SK-N-SH (cell line): ENCODE data around the gene AIMP1. TPM values are rescaled to one million over a fixed set of nuclear protein-coding genes. Genes with fewer than 3 reads are reported as not detected.

Source experiments
- CTCF ChIA-PET: fragments of 300-600, 350-600 bp; formaldehyde crosslinking; extraction: SDS; loops from one replicate; lab custom pipeline; 2021; lab: Yijun Ruan, JAX
- POLR2A ChIA-PET: fragments of 350-600 bp; sonication (Branson Sonifier 250); formaldehyde crosslinking; extraction: SDS; loops from one replicate; lab custom pipeline; 2020; ENCODE audit warnings: antibody characterized with exemption, inconsistent platforms; lab: Yijun Ruan, JAX
- DNase-seq: peaks from one replicate; pipeline ENCODE4 v3.0.0; 2012
- H2AFZ ChIP-seq: fragments of 200-600 bp; sonication (generic); 2 replicates; pipeline ENCODE4 v1.8.1; 2016; ENCODE audit warnings: antibody characterized with exemption, mild to moderate bottlenecking, low read depth
- H3F3A ChIP-seq: fragments of 200-600 bp; sonication (generic); replicated peaks from 2 replicates; pipeline ENCODE3; 2016; ENCODE audit warnings: antibody characterized with exemption, mild to moderate bottlenecking; ENCODE audit not compliant: insufficient read depth
- H3K27ac ChIP-seq, 2 experiments: fragments of 200-500 bp in 1 of 2; fragments of 200-600 bp in 1 of 2; sonication (Bioruptor generic) in 1 of 2; sonication (generic), shearing (Covaris generic) in 1 of 2; 2 replicates each; pipeline versions ENCODE4 v1.5.1 to v1.6.1; 2014 to 2016; ENCODE audit warnings: low read depth in 2 of 2, inconsistent platforms in 1 of 2, low read length in 1 of 2, mild to moderate bottlenecking in 1 of 2, mixed read lengths in 1 of 2
- H3K27me3 ChIP-seq: fragments of 200-600 bp; sonication (generic), shearing (Covaris generic); 2 replicates; pipeline ENCODE4 v1.6.1; 2016; ENCODE audit warnings: mixed run types; ENCODE audit not compliant: insufficient read depth
- H3K36me3 ChIP-seq, 2 experiments: fragments of 200-500 bp in 1 of 2; fragments of 200-600 bp in 1 of 2; sonication (Bioruptor generic) in 1 of 2; sonication (generic) in 1 of 2; replicated peaks in 1 of 2; 2 replicates each; pipeline versions ENCODE3 to v1.5.1; 2014 to 2016; ENCODE audit warnings: low read length in 1 of 2, mild to moderate bottlenecking in 1 of 2; ENCODE audit not compliant: insufficient read depth in 2 of 2, control insufficient read depth in 1 of 2
- H3K4me1 ChIP-seq, 2 experiments: fragments of 200-500 bp in 1 of 2; fragments of 200-600 bp in 1 of 2; sonication (Bioruptor generic) in 1 of 2; sonication (generic), shearing (Covaris generic) in 1 of 2; 2 replicates each; pipeline versions ENCODE4 v1.5.1 to v1.6.1; 2014 to 2016; ENCODE audit warnings: low read depth in 1 of 2, low read length in 1 of 2, mixed run types in 1 of 2; ENCODE audit not compliant: insufficient read depth in 2 of 2, control insufficient read depth in 1 of 2
- H3K4me2 ChIP-seq: fragments of 200-600 bp; sonication (generic), shearing (Covaris generic); 2 replicates; pipeline ENCODE4 v1.6.1; 2017; ENCODE audit warnings: mixed run types
- H3K4me3 ChIP-seq, 2 experiments: fragments of 200-500 bp in 1 of 2; fragments of 200-600 bp in 1 of 2; sonication (Bioruptor generic) in 1 of 2; sonication (generic), shearing (Covaris generic) in 1 of 2; 2 replicates each; pipeline versions ENCODE4 v1.5.1 to v1.8.1; 2014 to 2016; ENCODE audit warnings: low read depth in 2 of 2, inconsistent platforms in 1 of 2, low read length in 1 of 2, mild to moderate bottlenecking in 1 of 2, mixed read lengths in 1 of 2, moderate library complexity in 1 of 2
- H3K79me2 ChIP-seq: fragments of 200-600 bp; sonication (generic); 2 replicates; pipeline ENCODE4 v1.8.1; 2017; ENCODE audit warnings: mild to moderate bottlenecking; ENCODE audit not compliant: insufficient read depth
- H3K9ac ChIP-seq: fragments of 200-600 bp; sonication (generic); 2 replicates; pipeline ENCODE4 v1.6.1; 2017; ENCODE audit warnings: mixed run types
- H3K9me2 ChIP-seq: fragments of 200-600 bp; sonication (generic); 2 replicates; pipeline ENCODE4 v1.6.1; 2017; ENCODE audit warnings: mixed run types
- H3K9me3 ChIP-seq: fragments of 200-600 bp; sonication (generic); 2 replicates; pipeline ENCODE4 v1.6.1; 2017; ENCODE audit warnings: mixed run types, mild to moderate bottlenecking, moderate library complexity
- H4K20me1 ChIP-seq: fragments of 200-600 bp; sonication (generic); 2 replicates; pipeline ENCODE4 v1.6.1; 2017; ENCODE audit warnings: mild to moderate bottlenecking, mixed run types; ENCODE audit not compliant: insufficient read depth
- EP300 ChIP-seq, 2 experiments: IDR thresholded peaks; 2 replicates each; pipeline versions ENCODE4 v1.4.0 to v1.6.1; 2012; ENCODE audit warnings: borderline replicate concordance in 1 of 2, low read depth in 1 of 2, low read length in 1 of 2
- FOXJ3 ChIP-seq: sonication (generic); formaldehyde crosslinking; IDR thresholded peaks from 2 replicates; pipeline ENCODE4 v1.5.1; 2020; ENCODE audit warnings: mild to moderate bottlenecking, missing genetic modification reagents
- FOXM1 ChIP-seq: IDR thresholded peaks from 2 replicates; pipeline ENCODE4 v1.4.0; 2012; ENCODE audit warnings: low read depth, mild to moderate bottlenecking
- NFIC ChIP-seq: IDR thresholded peaks from 2 replicates; pipeline ENCODE4 v1.4.0; 2012; ENCODE audit warnings: borderline replicate concordance
- POLR2AphosphoS5 ChIP-seq: IDR thresholded peaks from 2 replicates; pipeline ENCODE4 v1.6.1; 2012; ENCODE audit warnings: low read depth, low read length
- RCOR1 ChIP-seq: fragments of 150-350 bp; IDR thresholded peaks from 2 replicates; pipeline ENCODE4 v1.6.1; 2017; ENCODE audit warnings: antibody characterized with exemption, low read length
- RFX5 ChIP-seq: IDR thresholded peaks from 2 replicates; pipeline ENCODE4 v1.6.1; 2012; ENCODE audit warnings: mild to moderate bottlenecking, improper control_type of control experiment, low read length
- TAF1 ChIP-seq: IDR thresholded peaks from 2 replicates; pipeline ENCODE4 v1.6.1; 2012; ENCODE audit warnings: low read depth, mild to moderate bottlenecking, low read length, moderate library complexity, borderline replicate concordance
- WGBS: methylation state at CpG from one replicate; pipeline ENCODE4 v1.1.6; 2017; ENCODE audit warnings: low lambda C conversion rate; 5-methylcytosine and 5-hydroxymethylcytosine counted together
- polyA plus RNA-seq, 3 experiments: library from polyadenylated mRNA; depleted of rRNA; stranded (reverse); fragments of >200 nt; gene quantifications; 2 replicates each; pipeline ENCODE4 v1.2.3, GENCODE V29; 2012
- TF ChIP-seq, protein P1 (sequence below): fragments of 150-350 bp; IDR thresholded peaks from 2 replicates; pipeline ENCODE4 v1.6.1; 2017; ENCODE audit warnings: antibody characterized with exemption, low read length, low read depth, borderline replicate concordance
- TF ChIP-seq, protein P2 (sequence below): IDR thresholded peaks from 2 replicates; pipeline ENCODE4 v1.4.0; 2012; ENCODE audit warnings: low read depth, borderline replicate concordance
- TF ChIP-seq, protein P3 (sequence below): fragments of 200-600 bp; sonication (generic); IDR thresholded peaks from 2 replicates; pipeline ENCODE4 v1.6.1; 2017; ENCODE audit warnings: antibody characterized with exemption, mild to moderate bottlenecking, moderate library complexity
- TF ChIP-seq, protein P4 (sequence below): IDR thresholded peaks from 2 replicates; pipeline ENCODE4; 2012
- TF ChIP-seq, protein P5 (sequence below): IDR thresholded peaks from 2 replicates; pipeline ENCODE4 v1.4.0; 2012; ENCODE audit warnings: low read depth, borderline replicate concordance
- TF ChIP-seq, protein P6 (sequence below): IDR thresholded peaks from 2 replicates; pipeline ENCODE4 v1.4.0; 2012; ENCODE audit warnings: low read depth

The AIMP1 gene
- polyA plus RNA-seq, 1 of the 3 experiments (the other 2 are of a cell fraction), result 14.0 TPM

DNA sequence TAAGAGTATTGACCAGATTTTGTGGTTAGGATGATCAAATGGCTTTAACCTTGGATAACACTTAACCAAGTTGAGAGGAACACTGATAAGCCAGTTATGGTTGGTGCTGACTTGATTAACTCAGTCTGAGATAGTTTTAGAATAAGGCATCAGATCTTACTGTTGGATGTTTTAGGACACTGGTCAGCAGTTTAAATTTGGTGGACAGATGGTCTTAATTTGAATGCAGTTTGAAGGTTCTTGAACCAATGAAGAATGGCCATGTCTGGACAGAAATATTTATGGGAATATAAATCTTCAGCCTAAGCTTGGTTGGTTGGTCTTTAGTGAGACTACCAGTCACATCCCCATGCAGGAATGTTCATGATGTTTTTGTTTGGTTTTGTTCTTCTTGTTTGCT is 54.8 kb downstream of the AIMP1 start (continued):
- TF ChIP-seq, protein P1, sequence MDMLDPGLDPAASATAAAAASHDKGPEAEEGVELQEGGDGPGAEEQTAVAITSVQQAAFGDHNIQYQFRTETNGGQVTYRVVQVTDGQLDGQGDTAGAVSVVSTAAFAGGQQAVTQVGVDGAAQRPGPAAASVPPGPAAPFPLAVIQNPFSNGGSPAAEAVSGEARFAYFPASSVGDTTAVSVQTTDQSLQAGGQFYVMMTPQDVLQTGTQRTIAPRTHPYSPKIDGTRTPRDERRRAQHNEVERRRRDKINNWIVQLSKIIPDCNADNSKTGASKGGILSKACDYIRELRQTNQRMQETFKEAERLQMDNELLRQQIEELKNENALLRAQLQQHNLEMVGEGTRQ, result no peak
- TF ChIP-seq POLR2AphosphoS5 (no peak), TAF1 (no peak), FOXM1 (no peak)
- TF ChIP-seq, all 33 proteins: peak for 0

DNA sequence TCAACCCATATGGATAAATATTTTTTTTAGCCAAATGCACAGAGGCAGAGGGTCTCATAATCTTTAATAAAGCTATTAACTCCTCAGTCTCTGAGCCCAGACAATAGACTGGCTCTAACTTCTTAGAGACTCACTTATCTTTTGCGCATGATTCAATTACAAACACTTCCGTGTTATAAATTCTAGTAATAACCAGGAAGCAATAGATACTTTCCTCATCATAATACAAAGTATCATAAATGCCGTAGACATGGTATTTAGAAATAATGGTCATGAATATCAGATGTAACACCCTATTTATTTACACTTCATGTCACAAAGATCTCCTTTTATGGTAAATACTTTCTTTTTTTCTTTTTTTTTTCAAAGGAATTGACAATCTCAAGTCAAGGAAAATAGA is 56.7 kb downstream of the AIMP1 start:
- no peaks in the 10 kb centered on the region for H3K9me2 ChIP-seq
- DNase-seq, result no peak
- H3F3A ChIP-seq, result peaks cover 5% of the 10 kb centered on the region
- H2AFZ ChIP-seq, result no peak overlapping the region
- H3K27ac ChIP-seq, result no peak overlapping the region
- ChIA-PET CTCF (interaction anchor here (0.7 kb wide), 1 partner anchor 1363 kb away, joined by 3 read pairs; no protein-coding TSS in a partner anchor), POLR2A (no interaction called here)
- no peaks in the 10 kb centered on the region for H3K9me3 ChIP-seq
- TF ChIP-seq, protein P2, sequence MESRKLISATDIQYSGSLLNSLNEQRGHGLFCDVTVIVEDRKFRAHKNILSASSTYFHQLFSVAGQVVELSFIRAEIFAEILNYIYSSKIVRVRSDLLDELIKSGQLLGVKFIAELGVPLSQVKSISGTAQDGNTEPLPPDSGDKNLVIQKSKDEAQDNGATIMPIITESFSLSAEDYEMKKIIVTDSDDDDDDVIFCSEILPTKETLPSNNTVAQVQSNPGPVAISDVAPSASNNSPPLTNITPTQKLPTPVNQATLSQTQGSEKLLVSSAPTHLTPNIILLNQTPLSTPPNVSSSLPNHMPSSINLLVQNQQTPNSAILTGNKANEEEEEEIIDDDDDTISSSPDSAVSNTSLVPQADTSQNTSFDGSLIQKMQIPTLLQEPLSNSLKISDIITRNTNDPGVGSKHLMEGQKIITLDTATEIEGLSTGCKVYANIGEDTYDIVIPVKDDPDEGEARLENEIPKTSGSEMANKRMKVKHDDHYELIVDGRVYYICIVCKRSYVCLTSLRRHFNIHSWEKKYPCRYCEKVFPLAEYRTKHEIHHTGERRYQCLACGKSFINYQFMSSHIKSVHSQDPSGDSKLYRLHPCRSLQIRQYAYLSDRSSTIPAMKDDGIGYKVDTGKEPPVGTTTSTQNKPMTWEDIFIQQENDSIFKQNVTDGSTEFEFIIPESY, result no peak
- TF ChIP-seq, protein P3, sequence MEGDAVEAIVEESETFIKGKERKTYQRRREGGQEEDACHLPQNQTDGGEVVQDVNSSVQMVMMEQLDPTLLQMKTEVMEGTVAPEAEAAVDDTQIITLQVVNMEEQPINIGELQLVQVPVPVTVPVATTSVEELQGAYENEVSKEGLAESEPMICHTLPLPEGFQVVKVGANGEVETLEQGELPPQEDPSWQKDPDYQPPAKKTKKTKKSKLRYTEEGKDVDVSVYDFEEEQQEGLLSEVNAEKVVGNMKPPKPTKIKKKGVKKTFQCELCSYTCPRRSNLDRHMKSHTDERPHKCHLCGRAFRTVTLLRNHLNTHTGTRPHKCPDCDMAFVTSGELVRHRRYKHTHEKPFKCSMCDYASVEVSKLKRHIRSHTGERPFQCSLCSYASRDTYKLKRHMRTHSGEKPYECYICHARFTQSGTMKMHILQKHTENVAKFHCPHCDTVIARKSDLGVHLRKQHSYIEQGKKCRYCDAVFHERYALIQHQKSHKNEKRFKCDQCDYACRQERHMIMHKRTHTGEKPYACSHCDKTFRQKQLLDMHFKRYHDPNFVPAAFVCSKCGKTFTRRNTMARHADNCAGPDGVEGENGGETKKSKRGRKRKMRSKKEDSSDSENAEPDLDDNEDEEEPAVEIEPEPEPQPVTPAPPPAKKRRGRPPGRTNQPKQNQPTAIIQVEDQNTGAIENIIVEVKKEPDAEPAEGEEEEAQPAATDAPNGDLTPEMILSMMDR, result no peak
- TF ChIP-seq, protein P4, sequence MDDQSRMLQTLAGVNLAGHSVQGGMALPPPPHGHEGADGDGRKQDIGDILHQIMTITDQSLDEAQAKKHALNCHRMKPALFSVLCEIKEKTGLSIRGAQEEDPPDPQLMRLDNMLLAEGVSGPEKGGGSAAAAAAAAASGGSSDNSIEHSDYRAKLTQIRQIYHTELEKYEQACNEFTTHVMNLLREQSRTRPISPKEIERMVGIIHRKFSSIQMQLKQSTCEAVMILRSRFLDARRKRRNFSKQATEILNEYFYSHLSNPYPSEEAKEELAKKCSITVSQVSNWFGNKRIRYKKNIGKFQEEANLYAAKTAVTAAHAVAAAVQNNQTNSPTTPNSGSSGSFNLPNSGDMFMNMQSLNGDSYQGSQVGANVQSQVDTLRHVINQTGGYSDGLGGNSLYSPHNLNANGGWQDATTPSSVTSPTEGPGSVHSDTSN, result no peak
- H3K9ac ChIP-seq, result no peak overlapping the region
- H3K4me2 ChIP-seq, result no peak overlapping the region
- H3K36me3 ChIP-seq, result no peaks in the 10 kb centered on the region
- H3K4me1 ChIP-seq, result no peaks in the 10 kb centered on the region; a peak in 1 of 4 replicates
- no peak overlapping the region for H3K4me3 ChIP-seq
- WGBS, result 73% methylated on average over 3 of the region's 3 CpGs
- no peaks in the 10 kb centered on the region for H3K79me2 ChIP-seq
- no peaks in the 10 kb centered on the region for H4K20me1 ChIP-seq
- H3K27me3 ChIP-seq, result no peaks in the 10 kb centered on the region

DNA sequence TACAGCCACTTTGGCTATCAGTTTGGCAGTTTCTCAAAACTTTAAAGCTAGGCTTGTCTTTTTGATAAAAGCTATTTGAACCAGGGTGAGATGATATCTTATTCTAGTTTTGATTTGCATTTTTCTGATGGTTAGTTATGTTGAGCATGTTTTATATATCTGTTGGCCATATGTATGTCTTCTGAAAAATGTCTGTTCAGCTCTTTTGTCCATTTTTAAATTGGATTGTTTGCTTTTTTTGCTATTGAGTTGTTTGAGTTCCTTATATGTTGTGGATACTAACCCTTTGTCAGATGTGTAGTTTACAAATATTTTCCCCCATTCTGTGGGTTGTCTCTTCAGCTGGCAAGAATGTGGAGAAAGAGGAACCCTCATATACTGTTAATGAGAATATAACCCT is 63.8 kb downstream of the AIMP1 start:
- Histone ChIP-seq H4K20me1 (no peaks in the 10 kb centered on the region), H3K4me2 (no peak overlapping the region), H3K36me3 (no peaks in the 10 kb centered on the region), H3K4me3 (no peak overlapping the region), H3K9me2 (no peaks in the 10 kb centered on the region), H3K9me3 (no peaks in the 10 kb centered on the region), H3K9ac (no peak overlapping the region), H2AFZ (no peak overlapping the region), H3K4me1 (no peaks in the 10 kb centered on the region), H3K79me2 (no peaks in the 10 kb centered on the region), H3K27me3 (no peaks in the 10 kb centered on the region), H3K27ac (no peak overlapping the region), H3F3A (no peaks in the 10 kb centered on the region)
- CTCF ChIA-PET, result interaction anchor here (4.7 kb wide), 1 partner anchor 11 kb away, joined by 19 read pairs; the partner anchor contains the start of gene GIMD1
- TF ChIP-seq, protein P5, sequence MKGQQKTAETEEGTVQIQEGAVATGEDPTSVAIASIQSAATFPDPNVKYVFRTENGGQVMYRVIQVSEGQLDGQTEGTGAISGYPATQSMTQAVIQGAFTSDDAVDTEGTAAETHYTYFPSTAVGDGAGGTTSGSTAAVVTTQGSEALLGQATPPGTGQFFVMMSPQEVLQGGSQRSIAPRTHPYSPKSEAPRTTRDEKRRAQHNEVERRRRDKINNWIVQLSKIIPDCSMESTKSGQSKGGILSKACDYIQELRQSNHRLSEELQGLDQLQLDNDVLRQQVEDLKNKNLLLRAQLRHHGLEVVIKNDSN, result no peak
- TF ChIP-seq FOXJ3 (CRISPR knock-in tag) (no peak), RCOR1 (no peak), RFX5 (no peak), NFIC (no peak), EP300 (IDR thresholded peaks at IDR 0.05; ENCODE audit: borderline replicate concordance in 1 of 2, low read depth in 1 of 2, low read length in 1 of 2) (no peak)
- TF ChIP-seq, protein P4, result no peak
- TF ChIP-seq, protein P2, result no peak
- TF ChIP-seq, protein P6, sequence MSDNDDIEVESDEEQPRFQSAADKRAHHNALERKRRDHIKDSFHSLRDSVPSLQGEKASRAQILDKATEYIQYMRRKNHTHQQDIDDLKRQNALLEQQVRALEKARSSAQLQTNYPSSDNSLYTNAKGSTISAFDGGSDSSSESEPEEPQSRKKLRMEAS, result no peak
- DNase-seq, result no peak
- POLR2A ChIA-PET, result no interaction called here
